GM19351 (cell line): ENCODE results near the gene TUBA3D.
"Not testable (repeated sequence)": the region's sequence is repeated elsewhere in the genome, so short reads cannot be mapped to it uniquely, and the experiment has no call there.

ENCODE experiments used
- ATAC-seq: cut with Tn5 transposase; IDR thresholded peaks from one replicate; pipeline ENCODE4 v1.9.1; 2021; ENCODE audit warnings: mild to moderate bottlenecking, moderate library complexity; ENCODE audit not compliant: unreplicated experiment

TUBA3D gene

DNA sequence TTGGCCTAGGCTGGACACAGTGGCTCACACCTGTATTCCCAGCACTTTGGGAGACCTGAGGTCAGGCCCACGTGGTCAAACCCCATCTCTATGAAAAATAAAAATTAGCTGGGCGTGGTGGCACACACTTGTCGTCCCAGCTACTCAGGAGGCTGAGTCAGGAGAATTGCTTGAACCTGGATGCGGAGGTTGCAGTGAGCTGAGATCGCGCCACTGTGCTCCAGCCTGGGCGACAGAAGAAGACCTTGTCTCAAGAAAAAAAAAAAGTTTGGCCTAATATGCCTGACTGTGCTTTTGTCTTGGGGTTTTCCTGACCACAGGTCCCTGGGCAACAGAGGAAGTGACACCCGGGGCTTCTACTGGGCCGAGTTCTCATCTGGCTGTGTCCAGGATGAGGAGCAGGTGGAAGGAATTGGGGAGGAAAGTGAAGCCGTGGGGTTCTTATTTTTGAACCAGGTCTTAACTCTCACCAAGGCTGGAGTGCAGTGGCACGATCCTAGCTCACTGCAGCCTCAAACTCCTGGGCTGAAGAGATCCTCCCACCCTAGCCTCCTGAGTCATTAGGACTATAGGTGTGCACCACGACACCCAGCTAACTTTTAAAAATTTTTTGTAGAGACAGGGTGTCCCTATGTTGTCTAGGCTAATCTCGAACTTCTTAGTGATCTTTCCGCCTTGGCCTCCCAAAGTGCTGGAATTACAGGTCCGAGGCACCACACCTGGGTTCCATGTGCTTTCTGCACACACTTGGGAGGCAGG lies 38.7 kb downstream of the TUBA3D start:
- peak; percentile 67 for ATAC-seq

DNA sequence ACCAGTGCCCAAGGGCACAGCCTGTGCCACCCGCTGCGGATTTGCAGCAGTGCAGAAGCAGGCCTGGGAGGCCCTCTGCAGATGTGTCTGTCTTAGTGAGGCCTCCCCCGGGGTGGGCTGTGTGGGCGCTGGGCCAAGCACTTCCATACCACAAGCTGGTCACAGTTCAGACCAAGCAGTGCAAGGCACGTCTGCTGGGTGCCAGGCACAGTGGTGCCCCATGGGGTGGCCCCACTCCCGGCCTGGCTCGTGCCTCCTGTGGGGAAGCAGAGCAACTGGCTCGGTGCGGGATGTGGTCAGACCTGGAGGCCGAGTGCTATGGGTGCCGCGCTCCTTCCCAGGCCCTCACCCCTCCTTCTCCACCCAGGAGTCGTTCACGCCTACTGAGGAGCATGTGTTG lies 39.3 kb downstream of the TUBA3D start:
- ATAC-seq, result peak; percentile 7

DNA sequence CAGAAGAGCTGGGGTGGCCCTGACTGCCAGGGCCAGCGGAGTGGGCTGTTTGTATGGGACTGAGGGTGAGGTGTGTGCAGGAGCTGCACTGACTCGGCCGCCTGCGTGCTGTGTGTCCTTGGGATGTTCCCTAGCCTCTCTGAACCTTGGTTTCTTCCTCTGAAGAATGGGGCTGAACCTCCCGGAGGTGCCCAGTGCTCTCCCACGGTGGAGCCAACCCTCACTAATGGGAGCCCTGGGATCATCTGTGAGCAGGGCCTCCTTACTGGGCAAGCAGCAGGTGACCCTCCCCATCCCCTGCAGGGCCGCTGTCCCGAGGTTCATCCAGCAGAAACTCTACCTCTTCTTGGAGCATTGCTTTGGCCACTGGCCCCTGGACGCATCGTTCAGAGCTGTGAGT lies 40.1 kb downstream of the TUBA3D start:
- ATAC-seq, result no peak

DNA sequence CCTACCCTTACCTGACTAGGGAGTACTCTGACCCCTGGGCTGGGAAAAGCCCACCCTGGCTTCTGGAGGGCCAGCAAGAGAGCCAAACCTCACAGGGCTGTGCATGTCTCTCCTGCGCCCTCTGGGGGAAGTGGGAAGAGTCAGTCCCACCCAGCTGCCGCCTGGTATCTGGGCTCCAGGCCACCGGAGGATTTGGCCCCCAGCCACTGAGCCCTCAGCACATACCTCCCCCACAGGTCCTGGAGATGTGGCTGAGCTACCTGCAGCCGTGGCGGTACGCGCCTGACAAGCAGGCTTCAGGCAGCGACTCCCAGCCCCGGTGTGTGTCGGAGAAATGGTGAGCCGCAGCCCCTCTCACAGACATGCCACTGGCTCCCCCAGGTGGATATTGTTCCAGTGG lies 40.7 kb downstream of the TUBA3D start:
- not testable (repeated sequence) for ATAC-seq

DNA sequence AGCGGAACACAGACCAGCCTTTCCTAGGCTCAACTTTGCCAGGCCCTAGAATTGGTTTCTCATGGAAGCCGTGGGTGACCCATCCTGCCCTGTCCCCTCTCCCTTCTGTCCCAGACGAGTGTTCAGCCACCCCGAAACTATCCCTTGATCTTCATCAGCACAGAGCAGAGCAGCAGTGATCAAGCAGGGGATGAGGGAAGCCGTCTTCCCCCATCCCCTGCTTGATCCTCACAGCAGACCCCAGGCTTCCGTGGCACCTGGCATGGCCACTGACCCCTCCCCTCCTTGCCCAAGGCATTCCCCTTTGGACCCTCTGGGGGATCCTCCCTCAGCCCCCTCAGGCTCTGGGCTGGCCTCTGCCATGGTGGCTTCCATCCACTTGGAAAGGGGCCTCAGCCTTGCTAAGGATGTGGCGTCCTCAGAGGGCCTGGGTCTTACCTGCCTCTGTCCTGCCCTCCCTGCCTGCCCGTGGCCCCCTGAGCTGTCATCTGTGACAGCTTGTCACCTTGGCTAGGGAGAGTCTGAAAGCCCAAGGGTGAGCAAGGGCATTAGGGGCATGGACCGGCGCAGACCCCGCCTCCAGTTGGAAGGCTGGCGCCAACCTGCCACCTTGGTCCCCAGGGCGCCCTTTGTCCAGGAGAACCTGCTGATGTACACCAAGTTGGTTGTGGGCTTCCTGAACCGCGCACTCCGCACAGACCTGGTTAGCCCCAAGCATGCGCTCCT lies 41.4 kb downstream of the TUBA3D start:
- no peak for ATAC-seq

DNA sequence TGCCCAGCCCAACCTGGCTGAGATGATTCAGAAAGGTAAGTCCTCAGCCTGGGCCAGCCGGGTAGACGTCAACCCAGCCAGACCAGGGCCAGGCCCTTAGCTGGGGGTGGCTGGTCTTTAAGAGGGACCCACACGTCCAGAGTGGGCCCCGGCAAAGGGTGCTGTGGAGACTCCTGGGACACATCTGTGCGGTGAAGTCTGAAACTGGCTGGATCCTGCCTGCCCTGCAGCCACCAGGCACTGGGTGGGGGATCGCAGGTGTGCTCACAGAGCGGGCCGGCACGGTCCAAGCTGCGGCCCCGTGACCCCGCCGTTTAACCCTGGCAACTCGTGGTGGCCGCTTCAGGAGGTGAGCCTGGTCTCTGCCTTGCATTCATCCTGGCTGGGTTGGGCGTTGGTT lies 41.9 kb downstream of the TUBA3D start:
- ATAC-seq, result not testable (repeated sequence)

DNA sequence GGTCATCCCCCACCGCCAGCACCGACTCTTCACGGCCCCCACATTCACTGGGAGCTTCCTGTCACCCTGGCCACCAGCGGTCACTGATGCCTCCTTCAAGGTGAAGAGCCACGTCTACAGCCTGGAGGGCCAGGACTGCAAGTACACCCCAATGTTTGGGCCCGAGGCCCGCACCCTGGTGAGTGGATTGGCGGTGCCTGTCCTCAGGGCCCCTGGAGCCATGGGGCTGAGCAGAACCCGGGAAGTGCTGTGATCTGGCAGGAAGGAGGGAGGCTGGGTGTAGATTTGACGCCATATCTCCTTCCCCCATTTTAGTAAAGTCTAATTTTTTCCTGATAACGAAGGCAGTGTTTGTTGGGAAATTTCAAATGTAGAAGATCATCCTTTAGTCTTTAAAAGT lies 42.6 kb downstream of the TUBA3D start:
- not testable (repeated sequence) for ATAC-seq

DNA sequence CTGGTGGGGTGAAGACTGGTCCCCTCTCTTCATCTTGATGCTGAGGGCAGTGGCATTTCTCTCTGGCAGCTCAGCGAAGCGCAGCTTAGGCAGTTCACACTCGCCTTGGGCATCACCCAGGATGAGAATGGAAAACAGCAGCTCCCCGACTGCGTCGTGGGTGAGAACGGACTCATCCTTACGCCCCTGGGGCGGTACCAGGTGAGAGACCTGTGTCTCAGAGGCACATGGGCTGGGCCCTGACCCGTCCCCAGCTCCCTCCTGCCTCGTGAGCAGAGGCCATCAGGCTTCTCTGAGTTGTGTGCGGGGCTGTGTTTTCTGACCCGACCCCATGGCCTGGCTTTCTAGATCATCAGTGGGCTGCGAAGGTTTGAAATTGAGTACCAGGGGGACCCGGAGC lies 43.5 kb downstream of the TUBA3D start:
- ATAC-seq, result no peak

DNA sequence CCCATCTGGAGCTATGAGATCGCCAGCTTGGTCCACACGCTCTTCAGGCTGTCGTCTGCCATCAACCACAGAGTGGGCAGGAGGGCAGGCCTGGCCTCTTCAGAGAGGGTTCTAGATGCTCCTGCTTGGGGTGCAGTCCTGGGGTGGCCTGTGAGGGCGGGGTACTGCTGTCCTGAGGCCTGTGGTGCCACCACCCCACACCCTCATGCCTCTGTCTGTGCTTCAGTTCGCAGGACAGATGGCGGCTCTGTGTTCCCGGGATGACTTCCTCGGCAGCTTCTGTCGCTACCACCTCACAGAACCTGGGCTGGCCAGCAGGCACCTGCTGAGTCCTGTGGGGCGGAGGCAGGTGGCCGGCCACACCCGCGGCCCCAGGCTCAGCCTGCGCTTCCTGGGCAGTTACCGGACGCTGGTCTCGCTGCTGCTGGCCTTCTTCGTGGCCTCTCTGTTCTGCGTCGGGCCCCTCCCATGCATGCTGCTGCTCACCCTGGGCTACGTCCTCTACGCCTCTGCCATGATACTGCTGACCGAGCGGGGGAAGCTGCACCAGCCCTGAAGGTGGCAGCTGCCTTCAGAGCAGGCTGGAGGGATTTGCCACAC lies 44.1 kb downstream of the TUBA3D start:
- ATAC-seq, result not testable (repeated sequence)

DNA sequence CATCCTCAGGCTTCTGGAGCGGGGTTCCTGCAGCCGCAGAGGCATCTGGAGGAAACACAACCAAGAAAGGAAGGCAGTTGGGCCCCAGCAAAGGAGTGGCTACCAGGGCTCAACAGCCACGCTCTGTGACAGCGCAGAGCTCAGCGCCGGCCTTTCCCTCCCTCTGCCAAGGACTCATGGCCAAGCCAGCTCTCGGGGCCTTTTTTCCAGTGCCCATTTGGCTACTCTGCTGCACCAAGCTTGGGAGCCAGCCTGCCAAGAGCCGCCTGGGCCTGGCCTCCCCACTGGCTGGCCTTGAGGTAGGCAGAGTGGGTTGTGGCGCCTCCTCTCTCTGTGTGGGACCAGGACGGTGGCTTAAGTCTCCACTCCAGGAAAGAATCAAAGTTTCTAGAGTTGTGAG lies 44.6 kb downstream of the TUBA3D start:
- ATAC-seq, result no peak

DNA sequence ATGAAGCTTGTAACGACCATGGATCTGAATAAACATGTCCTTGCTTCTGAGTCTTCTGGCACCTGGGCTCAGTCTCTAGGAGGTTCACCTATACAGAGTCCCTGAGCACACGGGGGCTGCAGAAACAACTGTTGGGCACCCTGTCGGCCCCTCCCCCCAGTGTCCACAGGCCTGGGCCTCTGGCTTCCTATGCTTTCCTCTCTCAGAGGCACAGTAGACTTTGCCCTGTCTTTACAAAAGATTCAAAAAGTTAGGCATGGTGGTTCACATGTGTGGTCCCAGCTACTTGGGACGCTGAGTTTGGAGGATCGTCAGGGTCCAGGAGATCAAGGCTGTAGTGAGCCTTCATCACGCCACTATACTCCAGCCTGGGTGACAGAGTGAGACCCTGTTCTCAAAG lies 45.6 kb downstream of the TUBA3D start:
- ATAC-seq, result not testable (repeated sequence)

DNA sequence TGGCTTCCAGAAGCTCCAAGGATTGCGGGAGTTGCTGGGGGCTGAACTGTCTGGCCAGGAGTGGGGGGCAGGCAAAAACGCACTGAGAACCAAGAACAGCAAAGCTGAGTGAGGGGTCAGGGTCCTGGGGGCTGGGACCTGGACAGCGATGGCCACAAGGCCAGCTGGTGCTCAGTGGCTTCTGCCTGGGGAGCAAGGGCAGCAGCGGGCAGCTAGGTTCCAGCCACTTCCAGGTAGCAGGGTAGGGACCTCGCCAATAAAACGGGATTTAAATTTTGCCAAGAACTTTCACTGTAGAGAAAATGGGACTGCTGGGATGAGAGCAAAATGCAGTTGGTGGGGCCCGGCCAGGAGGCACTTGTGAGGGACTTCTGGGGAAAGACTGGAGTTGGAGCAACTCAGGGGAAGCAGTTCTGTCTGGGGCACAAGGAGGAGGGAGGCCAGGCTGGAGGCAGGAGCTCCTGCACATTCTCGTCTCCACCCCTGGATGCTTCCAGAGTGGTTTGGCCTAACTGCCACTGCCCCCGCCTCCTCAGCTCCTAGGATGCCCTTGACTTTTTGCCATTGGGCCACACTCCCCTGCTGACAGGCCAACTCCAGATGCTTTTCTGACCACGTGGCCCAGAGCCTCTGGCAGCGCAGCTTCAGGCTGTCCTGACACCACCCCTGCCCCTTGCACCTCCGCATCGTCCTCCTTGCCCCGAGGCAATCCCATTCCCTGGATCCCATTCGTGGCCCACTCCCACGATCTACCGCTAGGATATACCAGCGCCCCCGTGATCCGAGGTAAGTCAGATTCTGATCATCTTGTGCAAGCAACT lies 46.3 kb downstream of the TUBA3D start:
- ATAC-seq, result no peak

DNA sequence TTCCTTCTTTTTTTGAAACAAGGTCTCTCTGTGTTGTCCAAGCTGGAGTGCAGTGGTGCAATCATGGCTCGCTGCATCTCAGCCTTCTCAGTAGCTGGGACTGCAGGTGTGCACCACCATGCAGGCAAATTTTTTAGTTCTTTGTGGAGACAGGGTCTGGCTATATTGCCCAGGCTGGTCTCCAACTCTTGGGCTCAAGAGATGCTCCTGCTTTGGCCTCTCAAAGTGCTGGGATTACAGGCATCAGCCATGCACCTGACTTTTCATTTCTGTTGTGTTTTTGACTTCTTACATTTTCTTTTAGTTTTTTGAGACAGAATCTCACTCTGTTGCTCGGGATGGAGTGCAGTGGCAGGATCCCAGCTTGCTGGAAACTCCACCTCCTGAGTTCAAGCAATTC lies 49.3 kb downstream of the TUBA3D start:
- not testable (repeated sequence) for ATAC-seq

DNA sequence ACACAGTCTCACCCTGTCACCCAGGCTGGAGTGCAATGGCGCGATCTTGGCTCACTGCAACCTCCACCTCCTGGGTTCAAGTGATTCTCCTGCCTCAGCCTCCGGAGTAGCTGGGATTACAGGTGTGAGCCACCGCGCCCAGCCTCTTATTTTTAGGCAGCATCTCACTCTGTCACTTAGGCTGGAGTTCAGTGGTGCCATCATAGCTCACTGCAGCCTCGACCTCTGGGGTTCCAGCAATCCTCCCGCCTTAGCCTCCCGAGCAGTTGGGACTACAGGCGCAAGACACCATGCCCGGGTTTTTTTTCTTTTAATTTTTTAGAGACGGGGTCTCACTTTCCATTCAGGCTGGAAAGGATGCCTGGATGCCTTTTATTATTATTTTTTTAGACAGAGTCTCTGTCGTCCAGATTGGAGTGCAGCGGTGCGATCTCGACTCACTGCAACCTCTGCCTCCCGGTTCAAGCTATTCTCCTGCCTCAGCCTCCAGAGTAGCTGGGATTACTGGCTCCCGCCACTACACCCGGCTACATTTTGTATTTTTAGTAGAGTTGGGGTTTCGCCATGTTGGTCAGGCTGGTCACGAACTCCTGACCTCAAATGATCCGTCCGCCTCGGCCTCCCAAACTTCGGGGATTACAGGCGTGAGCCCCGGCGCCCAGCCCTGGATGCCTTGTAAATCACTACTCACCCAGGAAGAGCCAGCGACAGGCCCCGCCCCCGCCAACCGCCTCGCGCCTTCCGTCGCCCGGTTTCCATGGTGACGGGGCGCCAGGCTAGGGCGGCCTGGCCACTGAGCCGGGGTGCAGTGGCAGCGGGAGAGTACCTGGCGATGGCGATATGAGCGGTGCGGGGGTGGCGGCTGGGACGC lies 51.4 kb downstream of the TUBA3D start, which contains the start of gene CCDC74A:
Gene CCDC74A (plus strand): TSS at position 758 of the 871 bp plus-strand sequence. CDS start 83 bp downstream, at position 841.
- peak; percentile 71 for ATAC-seq

DNA sequence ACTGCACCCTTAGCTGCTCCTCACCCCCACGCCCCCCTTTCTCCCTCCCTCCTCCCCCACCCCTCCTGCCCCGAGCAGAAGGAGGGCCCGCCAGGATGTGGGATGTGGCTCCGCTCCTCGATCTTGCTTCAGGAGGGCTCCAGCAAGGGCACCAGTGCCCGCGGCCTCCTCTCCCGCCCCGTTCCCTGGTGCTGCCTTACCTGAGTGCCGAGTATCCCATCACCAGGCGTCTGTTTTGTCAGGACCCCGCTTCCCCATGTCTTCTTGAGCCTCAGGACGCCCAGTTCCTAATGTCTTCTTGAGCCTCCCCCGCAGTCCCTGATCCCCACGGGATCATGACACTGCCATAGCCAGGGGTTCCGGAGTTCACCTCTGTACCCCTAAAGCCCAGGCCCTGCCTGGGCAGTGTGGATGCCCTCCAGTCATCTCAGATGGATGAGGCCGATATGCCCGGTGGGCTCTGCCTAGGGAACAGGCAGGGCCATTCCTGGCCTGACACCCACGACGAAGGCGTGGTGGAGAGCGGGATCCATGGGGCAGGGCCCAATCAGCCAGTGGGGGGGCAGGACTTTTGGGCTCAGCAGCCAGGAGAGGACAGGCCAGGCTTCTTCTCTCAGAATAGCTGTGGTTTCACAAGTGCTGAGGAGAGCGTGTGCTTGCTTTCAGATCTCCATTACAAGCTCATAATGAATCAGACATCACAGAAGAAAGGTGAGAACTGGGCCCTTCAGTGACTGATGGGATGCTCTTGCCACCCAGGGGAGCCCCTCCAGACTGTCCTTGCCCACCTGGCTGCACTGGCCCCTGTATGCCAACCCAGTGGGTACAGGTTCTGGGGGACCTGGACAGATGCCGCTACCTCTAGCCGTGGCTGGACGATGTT lies 53.3 kb downstream of the TUBA3D start:
- ATAC-seq, result peak; percentile 72

DNA sequence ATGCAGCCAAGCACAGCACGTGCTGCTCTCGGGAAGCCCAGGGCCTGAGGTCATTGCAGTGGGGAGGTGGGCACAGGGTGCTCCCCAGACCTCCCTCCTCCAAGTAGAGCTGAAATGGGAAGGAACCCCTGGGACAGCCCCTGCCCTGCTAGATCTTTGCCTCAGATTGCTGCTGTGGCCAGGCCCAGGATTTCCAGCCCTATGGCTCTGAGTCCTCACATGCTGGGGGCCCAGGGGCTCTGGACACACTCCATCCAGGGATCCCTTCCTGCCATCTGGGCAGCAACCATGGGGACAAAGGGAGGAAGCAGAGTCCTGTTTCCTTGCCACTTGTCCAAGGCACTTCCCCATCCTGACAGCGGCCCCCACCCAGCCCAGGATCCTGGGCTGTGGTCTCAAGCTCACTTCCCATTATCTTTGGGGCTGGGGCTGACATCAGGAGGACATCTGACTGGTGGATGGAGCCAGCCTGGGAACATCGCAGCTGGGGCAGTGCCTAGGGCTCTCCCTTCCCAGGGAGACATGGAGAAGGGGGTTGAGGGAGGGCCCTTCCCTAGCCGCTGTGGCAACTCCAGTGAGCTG lies 54.0 kb downstream of the TUBA3D start:
- ATAC-seq, result peak; percentile 4

DNA sequence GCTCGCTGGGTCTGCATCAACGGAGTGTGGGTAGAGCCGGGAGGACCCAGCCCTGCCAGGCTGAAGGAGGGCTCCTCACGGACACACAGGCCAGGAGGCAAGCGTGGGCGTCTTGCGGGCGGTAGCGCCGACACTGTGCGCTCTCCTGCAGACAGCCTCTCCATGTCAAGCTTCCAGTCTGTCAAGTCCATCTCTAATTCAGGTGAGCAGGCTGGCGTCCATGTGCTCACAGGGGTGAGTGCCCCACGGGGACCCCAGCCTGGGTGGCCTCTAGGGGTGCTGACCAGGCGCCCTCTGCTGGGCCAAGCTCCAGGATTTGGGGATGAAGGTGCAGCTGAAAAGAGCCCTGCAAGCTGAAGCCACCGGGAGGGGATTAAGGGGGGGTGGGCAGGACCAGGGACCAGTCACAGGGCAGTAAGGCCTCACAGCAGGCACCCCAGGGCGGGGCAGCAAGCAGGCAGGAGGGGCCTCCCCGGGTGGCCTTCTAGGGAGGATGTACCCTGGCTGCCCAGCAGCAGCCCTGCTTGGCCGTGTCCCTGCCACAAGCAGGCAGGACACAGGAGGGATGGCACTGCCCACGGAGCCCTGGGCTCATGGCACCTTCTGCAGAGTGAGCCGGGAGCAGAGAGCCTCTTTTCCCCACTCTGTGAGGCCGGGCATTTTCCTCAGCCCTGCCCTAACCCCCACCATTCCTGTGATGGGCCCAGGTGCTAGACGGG lies 54.9 kb downstream of the TUBA3D start:
- ATAC-seq, result not testable (repeated sequence)
